Astrocyte of the cerebellum (primary cell): ENCODE measurements around the gene ST8SIA6.

Experiments used
- DNase-seq: peaks from one replicate; pipeline ENCODE4 v3.0.0-alpha.2; 2011; ENCODE audit warnings: low read depth
- H3K4me3 ChIP-seq: 2 replicates; pipeline ENCODE4 v1.5.1; 2011; ENCODE audit warnings: mild to moderate bottlenecking, low read depth, low read length, moderate library complexity
- in situ Hi-C: cut with HindIII; loops from 2 replicates; pipeline ENCODE4 v1.10.0; 2017; ENCODE audit warnings: low sequenced_read_pairs
- TF ChIP-seq, protein P1 (sequence below): IDR thresholded peaks from 2 replicates; pipeline ENCODE4 v1.5.1; 2012; ENCODE audit warnings: low read length, low read depth, moderate library complexity, mild to moderate bottlenecking; ENCODE audit errors: missing control alignments

ST8SIA6 gene

DNA sequence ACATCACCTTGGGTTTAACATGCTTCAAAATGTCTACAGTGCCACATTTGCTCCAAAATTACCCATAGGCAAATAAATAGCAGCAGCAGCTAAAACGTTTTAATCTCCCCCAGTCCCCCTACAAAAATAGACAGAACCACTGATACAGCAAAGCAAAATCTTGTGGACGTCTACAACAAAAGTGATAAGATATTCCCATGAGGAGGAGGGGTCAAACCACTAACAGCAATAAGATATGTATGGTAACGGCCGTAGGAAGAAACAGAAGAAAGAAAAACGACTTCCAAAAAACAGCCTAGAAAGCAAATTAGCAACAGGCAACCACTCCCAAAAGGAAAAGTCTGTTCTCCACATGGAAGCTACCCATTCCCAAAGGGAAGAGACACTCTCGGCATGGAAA, 34.5 kb upstream of the ST8SIA6 start:
- no peak for DNase-seq
- in situ Hi-C loops = loop anchor here (25.0 kb wide), 1 partner anchor 98 kb away; no protein-coding TSS in a partner anchor
- no peak overlapping the region for H3K4me3 ChIP-seq
- TF ChIP-seq, protein P1, sequence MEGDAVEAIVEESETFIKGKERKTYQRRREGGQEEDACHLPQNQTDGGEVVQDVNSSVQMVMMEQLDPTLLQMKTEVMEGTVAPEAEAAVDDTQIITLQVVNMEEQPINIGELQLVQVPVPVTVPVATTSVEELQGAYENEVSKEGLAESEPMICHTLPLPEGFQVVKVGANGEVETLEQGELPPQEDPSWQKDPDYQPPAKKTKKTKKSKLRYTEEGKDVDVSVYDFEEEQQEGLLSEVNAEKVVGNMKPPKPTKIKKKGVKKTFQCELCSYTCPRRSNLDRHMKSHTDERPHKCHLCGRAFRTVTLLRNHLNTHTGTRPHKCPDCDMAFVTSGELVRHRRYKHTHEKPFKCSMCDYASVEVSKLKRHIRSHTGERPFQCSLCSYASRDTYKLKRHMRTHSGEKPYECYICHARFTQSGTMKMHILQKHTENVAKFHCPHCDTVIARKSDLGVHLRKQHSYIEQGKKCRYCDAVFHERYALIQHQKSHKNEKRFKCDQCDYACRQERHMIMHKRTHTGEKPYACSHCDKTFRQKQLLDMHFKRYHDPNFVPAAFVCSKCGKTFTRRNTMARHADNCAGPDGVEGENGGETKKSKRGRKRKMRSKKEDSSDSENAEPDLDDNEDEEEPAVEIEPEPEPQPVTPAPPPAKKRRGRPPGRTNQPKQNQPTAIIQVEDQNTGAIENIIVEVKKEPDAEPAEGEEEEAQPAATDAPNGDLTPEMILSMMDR = no peak

DNA sequence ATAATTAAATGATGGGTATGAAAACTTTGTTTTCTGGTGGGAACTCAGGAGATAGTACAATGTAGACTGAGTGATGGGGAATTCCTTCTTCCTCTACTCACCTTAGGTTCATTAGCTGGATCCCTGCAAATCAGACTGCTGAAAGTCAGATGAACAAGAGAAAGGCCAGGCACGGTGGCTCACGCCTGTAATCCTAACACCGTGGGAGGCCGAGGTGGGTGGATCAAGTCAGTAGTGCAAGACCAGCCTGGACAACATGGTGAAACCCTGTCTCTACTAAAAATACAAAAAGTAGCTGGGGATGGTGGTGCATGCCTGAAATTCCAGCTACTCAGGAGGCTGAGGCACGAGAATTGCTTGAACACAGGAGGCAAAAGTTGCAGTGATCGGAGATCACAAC, 28.7 kb upstream of the ST8SIA6 start:
- DNase-seq = no peak
- no peak overlapping the region for H3K4me3 ChIP-seq
- TF ChIP-seq, protein P1 = no peak
- in situ Hi-C loops = loop anchor here (25.0 kb wide), 1 partner anchor 104 kb away; no protein-coding TSS in a partner anchor

DNA sequence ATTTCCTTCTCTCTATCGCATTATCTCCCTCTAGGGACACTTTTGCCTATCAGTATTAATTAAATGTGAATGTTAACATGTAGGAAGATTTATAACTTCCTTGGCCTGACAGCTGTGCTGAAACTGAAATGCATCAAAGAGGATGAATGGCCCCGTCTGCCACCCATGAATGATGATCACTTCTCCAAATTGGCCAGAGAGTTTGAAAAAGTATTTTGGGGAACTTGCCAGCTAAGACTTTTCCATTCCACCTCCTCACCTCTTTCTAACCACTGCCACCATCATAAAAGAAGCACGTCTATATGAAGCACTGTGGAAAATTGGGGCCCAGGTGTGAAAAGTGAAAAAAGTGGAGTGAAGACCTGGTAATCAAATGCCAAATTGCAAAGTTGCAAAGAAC, 25.4 kb upstream of the ST8SIA6 start:
- TF ChIP-seq, protein P1 = no peak
- in situ Hi-C loops = loop anchor here (25.0 kb wide), 1 partner anchor 107 kb away; no protein-coding TSS in a partner anchor
- no peak overlapping the region for H3K4me3 ChIP-seq
- DNase-seq = no peak

DNA sequence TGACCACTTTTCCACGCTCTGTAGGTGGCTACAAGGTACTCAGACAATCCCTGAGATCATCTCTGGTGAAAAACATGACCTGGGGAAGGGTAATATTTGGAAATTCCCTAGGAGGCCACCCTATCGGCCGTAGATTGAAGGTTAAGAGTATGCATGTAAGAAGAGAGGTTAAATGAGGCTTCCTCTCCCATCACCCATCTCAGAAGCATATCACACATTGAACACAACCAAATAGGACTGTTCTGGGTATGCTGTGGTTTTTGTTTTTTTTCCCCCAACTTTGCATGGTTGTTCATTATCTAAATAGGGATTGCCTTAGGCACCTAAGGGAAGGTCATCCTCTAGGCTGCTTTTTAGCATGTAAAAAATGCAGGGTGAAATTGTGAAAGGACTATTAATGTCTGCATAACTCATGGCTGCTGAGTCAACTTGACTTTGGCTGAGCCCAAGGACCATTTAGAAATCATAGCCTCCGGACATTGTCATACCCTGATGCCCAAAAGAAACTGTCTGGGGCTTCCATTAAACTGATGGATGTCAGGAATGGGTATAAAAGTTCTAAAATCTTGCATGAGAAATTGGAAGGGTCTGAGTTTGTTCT, 24.7 kb upstream of the ST8SIA6 start:
- H3K4me3 ChIP-seq = no peak overlapping the region
- in situ Hi-C loops = loop anchor here (25.0 kb wide), 1 partner anchor 108 kb away; no protein-coding TSS in a partner anchor
- DNase-seq = no peak
- TF ChIP-seq, protein P1 = no peak

DNA sequence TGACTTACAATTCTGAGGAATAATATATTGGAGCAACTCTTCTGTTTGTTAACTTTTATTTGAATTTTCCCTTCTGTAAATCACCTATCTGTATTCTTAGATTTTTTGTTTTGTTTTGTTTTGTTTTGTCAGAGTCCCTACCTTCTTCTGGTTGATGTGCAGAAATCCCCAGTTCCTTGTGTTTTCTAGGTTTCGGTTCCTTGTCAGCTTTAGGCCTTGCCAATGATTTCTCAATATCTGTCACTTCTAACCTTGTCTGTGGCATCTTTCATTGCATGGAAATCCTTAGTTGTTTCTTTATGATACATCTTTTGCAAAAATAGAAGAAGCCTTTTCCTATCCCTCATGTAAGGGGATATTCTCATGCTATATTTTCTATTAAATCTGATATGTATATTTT, 21.7 kb upstream of the ST8SIA6 start:
- H3K4me3 ChIP-seq = no peak overlapping the region
- in situ Hi-C loops = loop anchor here (25.0 kb wide), 1 partner anchor 111 kb away; no protein-coding TSS in a partner anchor
- DNase-seq = no peak
- TF ChIP-seq, protein P1 = no peak

DNA sequence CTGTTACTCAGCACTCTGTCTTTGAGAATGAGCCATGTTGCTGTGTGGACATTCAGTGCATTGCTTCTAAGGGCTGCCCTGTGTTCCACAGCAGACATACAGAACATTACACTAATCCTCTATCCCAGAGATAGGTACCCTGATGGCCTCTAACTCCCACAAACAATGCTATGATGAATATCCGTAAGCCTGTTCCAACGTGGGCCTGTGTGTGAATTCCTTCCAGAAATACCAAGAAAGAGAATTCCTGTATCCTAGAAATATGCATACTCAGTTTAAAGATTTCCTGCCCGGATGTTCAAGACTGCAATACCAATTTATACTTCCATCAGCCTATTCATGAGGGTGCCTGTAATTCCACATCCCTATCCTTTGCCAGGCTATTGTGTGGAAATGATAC, 21.3 kb upstream of the ST8SIA6 start:
- in situ Hi-C loops = loop anchor here (25.0 kb wide), 1 partner anchor 112 kb away; no protein-coding TSS in a partner anchor
- TF ChIP-seq, protein P1 = no peak
- H3K4me3 ChIP-seq = no peak overlapping the region
- DNase-seq = no peak
